NT2/D1 (cell line): ENCODE results near the gene NOC2L.

Source experiments
- DNase-seq: peaks from one replicate; pipeline ENCODE4 v3.0.0-alpha.2; 2011; ENCODE audit warnings: low read depth, low spot score
- H3K27me3 ChIP-seq: 2 replicates; pipeline ENCODE4 v1.6.0; 2011; ENCODE audit warnings: mild to moderate bottlenecking; ENCODE audit not compliant: insufficient read length, insufficient read depth
- H3K36me3 ChIP-seq: 2 replicates; pipeline ENCODE4 v1.6.1; 2011; ENCODE audit warnings: mild to moderate bottlenecking, low read length, mixed read lengths; ENCODE audit not compliant: insufficient read depth, insufficient read length
- H3K4me1 ChIP-seq: 2 replicates; pipeline ENCODE4 v1.5.1; 2011; ENCODE audit not compliant: insufficient read depth, insufficient read length
- H3K4me3 ChIP-seq: 2 replicates; pipeline ENCODE4 v1.5.1; 2011; ENCODE audit warnings: low read depth; ENCODE audit not compliant: insufficient read length
- H3K9ac ChIP-seq: 2 replicates; pipeline ENCODE4 v1.6.0; 2011; ENCODE audit warnings: low read depth; ENCODE audit not compliant: insufficient read length
- H3K9me3 ChIP-seq: 2 replicates; pipeline ENCODE4 v1.5.1; 2011; ENCODE audit warnings: mild to moderate bottlenecking, low read length; ENCODE audit not compliant: insufficient read depth
- SUZ12 ChIP-seq: IDR thresholded peaks from 2 replicates; pipeline ENCODE4 v1.6.1; 2011; ENCODE audit not compliant: insufficient read length, insufficient read depth; ENCODE audit errors: extremely low read depth
- YY1 ChIP-seq: IDR thresholded peaks from 2 replicates; pipeline ENCODE4 v1.6.1; 2011; ENCODE audit not compliant: insufficient read length, insufficient read depth
- ZNF274 ChIP-seq: IDR thresholded peaks from 2 replicates; pipeline ENCODE4 v1.6.1; 2011; ENCODE audit warnings: mild to moderate bottlenecking, low read depth, low read length

Gene NOC2L

DNA sequence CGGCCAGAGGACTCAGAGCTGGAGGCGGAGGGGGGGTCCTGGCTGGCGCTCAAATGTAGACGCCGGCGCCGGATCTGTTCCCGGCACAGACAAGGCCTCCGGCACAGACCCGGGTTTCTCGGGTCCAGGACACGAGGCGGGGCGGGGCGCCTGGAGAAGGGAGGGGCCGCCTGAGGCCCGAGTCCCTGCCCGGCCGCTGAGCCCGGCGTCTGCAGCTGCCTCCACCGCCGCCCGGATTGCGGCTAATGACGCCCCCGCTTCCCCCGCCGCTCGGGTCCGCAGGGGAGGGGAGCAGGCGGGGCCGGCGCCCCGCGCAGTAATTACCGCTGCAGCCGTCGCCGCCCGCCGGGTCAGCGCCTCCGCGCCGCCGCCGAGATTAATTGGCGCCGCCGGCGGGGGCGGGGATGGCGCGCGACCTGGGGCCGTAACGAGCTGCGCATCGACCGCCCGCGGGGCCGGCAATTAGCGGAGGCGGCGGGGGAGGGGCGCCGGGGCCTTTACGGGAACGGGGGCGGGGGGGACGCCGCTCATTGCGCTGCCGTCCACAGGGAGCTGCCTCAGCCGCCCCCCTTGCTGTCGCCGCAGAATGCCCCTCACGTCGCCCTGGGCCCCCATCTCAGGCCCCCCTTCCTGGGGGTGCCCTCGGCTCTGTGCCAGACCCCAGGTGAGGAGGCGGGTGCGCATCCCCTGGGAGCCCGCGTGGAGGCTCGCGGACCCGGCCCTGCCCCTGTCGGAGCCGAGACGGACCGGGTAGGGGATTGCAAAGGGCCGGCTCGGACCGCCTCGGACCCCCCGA lies 17.3 kb downstream of the NOC2L start:
- Histone ChIP-seq H3K27me3 (peaks cover 27% of the 10 kb centered on the region), H3K36me3 (peaks cover 25% of the 10 kb centered on the region), H3K4me1 (peaks cover 21% of the 10 kb centered on the region), H3K4me3 (peak overlapping the region; percentile 42), H3K9ac (peak overlapping the region; percentile 67), H3K9me3 (no peaks in the 10 kb centered on the region)
- DNase-seq: peak; percentile 57
- TF ChIP-seq ZNF274: no peak
- no peak for TF ChIP-seq SUZ12
- no peak for TF ChIP-seq YY1

DNA sequence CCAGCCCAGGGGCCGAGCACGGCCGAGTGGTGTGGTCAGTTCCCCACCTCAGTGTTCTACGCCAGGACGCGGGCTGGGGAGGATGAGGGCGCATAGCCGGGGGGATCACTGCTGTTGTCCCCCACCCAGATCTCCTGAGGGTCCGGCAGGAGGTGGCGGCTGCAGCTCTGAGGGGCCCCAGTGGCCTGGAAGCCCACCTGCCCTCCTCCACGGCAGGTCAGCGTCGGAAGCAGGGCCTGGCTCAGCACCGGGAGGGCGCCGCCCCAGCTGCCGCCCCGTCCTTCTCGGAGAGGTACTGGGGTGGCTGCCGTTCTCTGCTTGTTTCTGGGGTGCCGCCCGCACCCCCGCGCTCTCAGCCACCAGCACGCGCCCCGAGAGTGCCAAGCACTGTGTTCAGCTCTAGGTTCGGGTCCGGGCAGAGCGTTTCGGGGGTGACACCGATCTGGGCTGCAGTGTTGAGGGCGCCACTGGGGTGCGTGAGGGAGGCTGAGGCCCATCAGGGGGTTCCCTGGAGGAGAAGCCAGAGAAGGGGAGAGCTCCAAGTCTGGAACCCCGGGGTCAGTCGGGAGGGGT lies 18.0 kb downstream of the NOC2L start:
- Histone ChIP-seq H3K4me1 (peaks cover 25% of the 10 kb centered on the region), H3K36me3 (peaks cover 20% of the 10 kb centered on the region), H3K9ac (peak overlapping the region; percentile 67), H3K4me3 (peak overlapping the region; percentile 42), H3K9me3 (no peaks in the 10 kb centered on the region), H3K27me3 (peaks cover 29% of the 10 kb centered on the region)
- TF ChIP-seq ZNF274 (no peak), YY1 (no peak), SUZ12 (no peak)
- DNase-seq: no peak

DNA sequence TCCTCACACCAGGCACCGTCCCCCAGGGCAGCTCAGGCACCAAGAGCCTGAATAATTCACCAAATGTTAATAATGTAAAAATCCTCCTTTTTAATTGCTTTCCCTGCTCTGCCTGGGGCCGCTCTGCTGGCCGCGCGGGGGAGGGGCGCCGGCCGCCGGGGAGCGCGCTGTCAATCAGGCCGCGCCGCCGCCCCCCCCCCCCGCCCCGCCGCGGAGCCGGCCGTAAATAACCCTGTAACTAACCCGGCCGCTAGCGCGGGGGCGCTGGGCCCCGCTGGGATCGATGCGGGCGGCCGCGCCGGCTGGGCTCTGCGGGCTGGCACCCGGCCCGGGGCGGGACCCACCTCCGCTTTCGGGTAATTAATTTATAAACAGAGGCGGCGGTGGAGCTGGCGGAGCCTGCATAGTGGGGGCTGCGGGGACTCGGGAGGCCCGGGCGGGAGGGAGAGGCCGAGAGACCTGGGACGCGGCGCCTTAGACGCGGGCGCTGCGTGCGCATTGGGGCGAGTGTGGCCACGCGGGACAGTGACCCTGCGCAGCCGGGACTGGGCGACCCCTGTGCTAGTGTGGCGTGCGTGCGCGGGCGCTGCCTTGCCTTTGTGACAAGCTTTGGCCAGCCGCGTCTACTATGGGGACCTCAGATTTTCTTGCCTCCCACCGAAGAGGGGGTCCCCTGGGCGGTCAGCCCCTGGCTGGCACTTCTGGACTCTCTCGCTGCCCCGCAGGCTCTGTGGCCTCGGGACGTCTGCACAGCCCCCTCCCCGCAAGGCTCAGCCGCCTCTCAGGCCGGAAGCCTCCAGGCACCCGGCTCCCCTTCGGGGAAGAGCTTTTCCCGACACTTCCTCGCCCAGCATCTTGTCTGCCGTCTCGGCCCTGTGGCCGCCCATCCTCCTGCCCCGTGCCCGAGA lies 18.7 kb downstream of the NOC2L start:
- no peak for DNase-seq

DNA sequence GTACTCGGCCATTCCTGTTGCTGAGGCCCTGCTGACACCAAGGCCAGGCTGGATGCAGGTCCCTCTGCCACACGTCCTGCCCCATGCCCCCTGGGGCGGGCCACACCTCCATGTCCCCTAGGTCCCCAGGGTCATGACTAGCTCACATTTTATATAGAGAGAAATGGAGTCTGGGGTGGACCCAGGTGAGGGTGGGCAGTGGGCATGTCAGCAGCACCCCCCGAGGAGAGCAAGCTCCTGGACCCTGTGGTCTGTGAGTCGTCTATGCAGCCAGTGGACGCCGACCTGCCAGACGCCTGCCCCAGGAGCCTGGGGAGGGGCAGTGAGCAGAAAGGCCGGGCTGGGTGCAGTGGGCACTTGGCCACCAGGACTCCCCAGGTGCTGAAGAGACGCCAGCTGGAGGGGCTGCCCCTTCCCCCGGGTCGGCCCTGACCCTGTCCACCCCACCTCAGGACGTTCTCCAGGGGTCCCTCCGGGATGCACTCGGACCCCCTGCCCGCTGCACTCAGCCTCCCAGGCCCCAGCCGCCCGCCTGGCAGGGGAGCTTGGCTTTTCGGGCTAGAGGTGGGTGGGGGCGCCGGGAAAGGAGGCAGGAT lies 19.4 kb downstream of the NOC2L start:
- Histone ChIP-seq H3K9ac (no peak overlapping the region), H3K36me3 (peaks cover 7% of the 10 kb centered on the region)

More for the DNA sequence above, 18.7 kb downstream of the NOC2L start:
- Histone ChIP-seq H3K4me3 (peak overlapping the region; percentile 42), H3K4me1 (peaks cover 28% of the 10 kb centered on the region), H3K27me3 (peaks cover 31% of the 10 kb centered on the region), H3K9me3 (no peaks in the 10 kb centered on the region), H3K9ac (peak overlapping the region; percentile 85), H3K36me3 (peaks cover 12% of the 10 kb centered on the region)
- TF ChIP-seq YY1: no peak
- no peak for TF ChIP-seq ZNF274
- TF ChIP-seq SUZ12: peak; percentile 53

DNA sequence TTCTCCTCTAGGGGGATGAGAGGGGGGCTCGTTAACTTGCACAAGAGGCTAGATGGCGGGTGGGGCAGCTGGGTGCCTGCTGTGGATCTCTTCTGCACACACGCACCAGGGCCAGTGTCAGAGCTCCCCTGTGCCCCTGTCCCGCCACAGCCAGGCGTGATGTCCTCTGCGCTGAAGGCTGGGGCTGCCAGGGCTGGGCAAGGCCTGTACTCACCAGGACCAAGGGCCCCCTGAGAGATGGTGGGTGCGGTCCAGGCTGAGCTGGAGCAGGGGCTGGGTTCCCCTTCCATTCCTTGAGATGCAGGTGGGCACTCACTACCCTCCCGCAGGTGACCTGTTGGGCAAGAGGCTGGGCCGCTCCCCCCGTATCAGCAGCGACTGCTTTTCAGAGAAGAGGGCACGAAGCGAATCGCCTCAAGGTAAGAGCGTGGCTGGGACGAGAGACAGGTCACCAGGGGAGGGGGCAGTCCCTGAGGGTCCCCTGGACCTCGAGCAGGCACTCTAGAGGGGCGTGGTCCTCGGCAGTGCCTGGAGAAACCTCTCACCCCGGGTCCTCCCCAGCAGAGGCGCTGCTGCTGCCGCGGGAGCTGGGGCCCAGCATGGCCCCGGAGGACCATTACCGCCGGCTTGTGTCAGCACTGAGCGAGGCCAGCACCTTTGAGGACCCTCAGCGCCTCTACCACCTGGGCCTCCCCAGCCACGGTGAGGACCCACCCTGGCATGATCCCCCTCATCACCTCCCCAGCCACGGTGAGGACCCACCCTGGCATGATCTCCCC lies 20.2 kb downstream of the NOC2L start:
- Histone ChIP-seq H3K4me1 (peaks cover 33% of the 10 kb centered on the region), H3K9me3 (no peaks in the 10 kb centered on the region), H3K9ac (no peak overlapping the region), H3K4me3 (no peak overlapping the region), H3K36me3 (peaks cover 4% of the 10 kb centered on the region), H3K27me3 (peaks cover 37% of the 10 kb centered on the region)
- TF ChIP-seq ZNF274 (no peak), YY1 (no peak), SUZ12 (no peak)
- no peak for DNase-seq

More for the DNA sequence above, 19.4 kb downstream of the NOC2L start:
- DNase-seq: no peak
- Histone ChIP-seq H3K4me3 (no peak overlapping the region), H3K27me3 (peaks cover 37% of the 10 kb centered on the region), H3K4me1 (peaks cover 34% of the 10 kb centered on the region), H3K9me3 (no peaks in the 10 kb centered on the region)
- TF ChIP-seq YY1: no peak
- TF ChIP-seq ZNF274: no peak
- no peak for TF ChIP-seq SUZ12

DNA sequence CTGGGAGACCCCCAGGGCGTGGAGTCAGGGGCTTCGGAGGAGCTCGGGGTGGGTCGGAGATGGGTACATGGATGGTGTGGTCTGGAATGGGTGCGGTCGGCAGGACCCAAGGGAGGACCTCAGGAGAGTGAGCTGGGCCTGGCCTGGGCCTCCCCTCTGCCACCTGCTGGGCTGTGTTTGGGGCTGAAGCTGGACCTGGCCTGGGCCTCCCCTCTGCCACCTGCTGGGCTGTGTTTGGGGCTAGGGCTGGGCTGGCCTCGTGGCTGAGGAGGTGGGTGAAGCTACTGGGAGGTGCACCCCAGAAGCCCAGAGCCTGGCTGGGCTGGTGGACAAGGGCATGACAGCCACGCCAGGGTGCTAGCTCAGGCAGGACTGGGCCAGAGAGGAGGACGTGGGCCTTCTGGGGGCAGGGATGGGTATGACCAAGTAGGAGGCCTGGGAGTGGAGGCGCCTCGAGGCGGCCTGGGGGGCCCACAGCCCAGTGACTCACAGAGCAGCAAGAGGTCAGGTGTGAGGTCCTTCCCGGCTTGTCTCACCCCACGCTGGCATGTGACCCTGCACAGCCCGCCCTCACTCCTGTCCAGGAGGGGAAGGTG lies 20.9 kb downstream of the NOC2L start:
- Histone ChIP-seq H3K4me1 (peaks cover 31% of the 10 kb centered on the region), H3K9ac (no peak overlapping the region), H3K9me3 (no peaks in the 10 kb centered on the region), H3K4me3 (no peak overlapping the region), H3K36me3 (no peaks in the 10 kb centered on the region), H3K27me3 (peaks cover 40% of the 10 kb centered on the region)
- DNase-seq: no peak
- TF ChIP-seq SUZ12 (no peak), ZNF274 (no peak), YY1 (no peak)
